ENCODE results near the gene GPR78. TPM values are rescaled to one million over a fixed set of nuclear protein-coding genes. Genes with fewer than 3 reads are reported as not detected.

Gene GPR78
- total and polyA plus RNA-seq, 2 of the 4 experiments (the other 2 are of a cell fraction) = under 0.01 to 0.10 TPM

DNA sequence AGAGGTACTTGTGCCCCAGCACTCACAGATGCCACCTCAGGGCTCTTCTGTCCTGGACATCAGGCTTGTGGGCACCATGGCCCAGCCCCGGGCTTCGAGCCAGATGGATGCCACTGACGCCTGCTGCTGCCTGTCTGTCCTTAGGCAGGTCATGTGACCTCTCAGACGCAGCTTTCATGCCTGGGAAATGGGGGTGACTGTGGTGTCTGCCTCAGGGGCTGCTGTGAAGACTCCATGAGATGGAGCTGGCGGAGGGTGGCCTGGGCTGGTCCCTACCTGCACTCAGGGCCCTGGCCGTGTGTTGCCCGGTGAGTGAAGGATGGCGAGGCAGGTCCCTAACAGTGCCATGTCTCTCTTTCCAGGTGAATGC, 18.9 kb downstream of the GPR78 start:
- no peak overlapping the region for H2BK120ac ChIP-seq (ENCODE audit: low read depth, low read length)
- H2AFZ ChIP-seq (replicated peaks; ENCODE audit: low read length, poor library complexity) = no peak overlapping the region
- H2BK5ac ChIP-seq (ENCODE audit: low read depth, low read length, poor library complexity, severe bottlenecking) = no peak overlapping the region
- no peak overlapping the region for H4K8ac ChIP-seq (ENCODE audit: low read depth in 2 of 2, low read length in 2 of 2)
- H4K5ac ChIP-seq (ENCODE audit: low read depth, low read length) = no peak overlapping the region
- peaks cover 10% of the 10 kb centered on the region for H4K20me1 ChIP-seq (ENCODE audit: insufficient read depth, low read length)
- H3K23ac ChIP-seq (ENCODE audit: low read depth, low read length) = no peak overlapping the region
- no peak overlapping the region for H3K14ac ChIP-seq (replicated peaks; ENCODE audit: low read depth, low read length)
- intact Hi-C loops (cut with micrococcal nuclease) = no loop called here
- no peak overlapping the region for H3K4me3 ChIP-seq (ENCODE audit: insufficient read depth, low read depth, low read length)
- H3K9ac ChIP-seq (ENCODE audit: low read depth, low read length) = no peak overlapping the region
- WGBS, 2 experiments (ENCODE audit: extremely low coverage in 2 of 2, insufficient read length in 1 of 2) = 79% methylated on average over 6 of the region's 8 CpGs; no CpG with 5 or more reads in 1 of the 2 experiments
- no peaks in the 10 kb centered on the region; the same call in 1 of the 2 replicates for H3K27me3 ChIP-seq (ENCODE audit: control insufficient read depth, insufficient read depth, low read length)
- H2AK5ac ChIP-seq (ENCODE audit: low read depth, low read length) = peak overlapping the region; percentile 27; the same call in 1 of the 2 replicates
- no TSS peak for BruUV-seq (replicated peaks)
- peaks cover 3% of the 10 kb centered on the region; the same call in 1 of the 2 replicates for H3K4me1 ChIP-seq (ENCODE audit: control insufficient read depth, insufficient read depth, low read length)
- peak overlapping the region; percentile 52 for H2AK9ac ChIP-seq (replicated peaks; ENCODE audit: low read depth, low read length, poor library complexity)
- H4K91ac ChIP-seq (ENCODE audit: insufficient read depth, low read depth, low read length) = no peak overlapping the region
- dilution Hi-C loops (cut with HindIII; ENCODE audit: low sequenced_read_pairs, unreplicated experiment) = no loop called here
- peaks cover 41% of the 10 kb centered on the region; the same call in 1 of the 2 replicates for H3K36me3 ChIP-seq (ENCODE audit: control insufficient read depth, insufficient read depth, low read length)
- no peaks in the 10 kb centered on the region for H3K9me3 ChIP-seq (ENCODE audit: control insufficient read depth, insufficient read depth, low read length)
- no peak overlapping the region for H2BK15ac ChIP-seq (ENCODE audit: low read depth, low read length)
- DNase-seq (no peak), ATAC-seq (ENCODE audit: low read depth) (no peak)
- H3K18ac ChIP-seq (ENCODE audit: low read depth, low read length) = no peak overlapping the region
- H3K27ac ChIP-seq (ENCODE audit: insufficient read depth, low read length) = no peak overlapping the region
- TF ChIP-seq RCOR1 (IDR thresholded peaks at IDR 0.05; ENCODE audit: insufficient replicate concordance, low read length) (no peak), BHLHE40 (IDR thresholded peaks at IDR 0.05; ENCODE audit: low read depth, low read length) (no peak), CEBPB (IDR thresholded peaks at IDR 0.05; ENCODE audit: low read depth, low read length) (no peak), RAD21 (IDR thresholded peaks at IDR 0.05; ENCODE audit: low read length) (no peak), MAFK (IDR thresholded peaks at IDR 0.05; ENCODE audit: low read depth, low read length) (no peak), NFE2L2 (IDR thresholded peaks at IDR 0.05; ENCODE audit: low read depth, low read length) (no peak), POLR2A (IDR thresholded peaks at IDR 0.05; ENCODE audit: low read depth, low read length) (no peak), MXI1 (IDR thresholded peaks at IDR 0.05; ENCODE audit: borderline replicate concordance, low read depth, low read length) (no peak), RFX5 (IDR thresholded peaks at IDR 0.05; ENCODE audit: low read depth, low read length) (no peak), CHD1 (IDR thresholded peaks at IDR 0.05; ENCODE audit: low read depth, low read length) (no peak), MAZ (IDR thresholded peaks at IDR 0.05; ENCODE audit: borderline replicate concordance, low read depth, low read length) (no peak), FOS (IDR thresholded peaks at IDR 0.05; ENCODE audit: low read depth, low read length) (no peak), USF2 (IDR thresholded peaks at IDR 0.05; ENCODE audit: low read depth, low read length) (no peak), SMC3 (IDR thresholded peaks at IDR 0.05; ENCODE audit: low read depth, low read length) (no peak)
- ChIA-PET POLR2A (ENCODE audit: unreplicated experiment) (no interaction called here), CTCF (interaction anchor here (1.5 kb wide), 1 partner anchor 8 kb away, joined by 5 read pairs; no protein-coding TSS in a partner anchor)
- H2BK20ac ChIP-seq (ENCODE audit: low read depth, low read length) = no peak overlapping the region
- H3K4ac ChIP-seq (ENCODE audit: low read depth, low read length) = no peak overlapping the region
- H3K4me2 ChIP-seq (ENCODE audit: low read depth, low read length) = no peak overlapping the region
- in situ Hi-C loops (cut with MboI; ENCODE audit: low sequenced_read_pairs) = no loop called here
- H3K79me1 ChIP-seq (ENCODE audit: low read depth in 1 of 2, low read length in 2 of 2) = no peaks in the 10 kb centered on the region
- H3K56ac ChIP-seq (ENCODE audit: extremely low read depth, insufficient read depth, low read length) = no peak overlapping the region
- no peaks in the 10 kb centered on the region for H3K9me1 ChIP-seq (ENCODE audit: insufficient read depth, low read length)

Data from IMR-90 (cell line).